Choroid plexus epithelial cell (primary cell): ENCODE data around the gene SREBF1.
A peak's percentile ranks its signal among the peaks of the same experiment; 100 is the strongest.

Source experiments
- DNase-seq: peaks from one replicate; pipeline ENCODE4 v3.0.0-alpha.2; 2010; ENCODE audit warnings: low read depth
- H3K4me3 ChIP-seq: 2 replicates; pipeline ENCODE4 v1.5.1; 2011; ENCODE audit warnings: low read depth, mild to moderate bottlenecking, control low read depth, low read length, moderate library complexity
- TF ChIP-seq, protein P1 (sequence below): conservative IDR thresholded peaks from 2 replicates; pipeline ENCODE4 v1.5.1; 2011; ENCODE audit warnings: low read depth, mild to moderate bottlenecking, control low read depth, inconsistent platforms, low read length, moderate library complexity

SREBF1 gene

DNA sequence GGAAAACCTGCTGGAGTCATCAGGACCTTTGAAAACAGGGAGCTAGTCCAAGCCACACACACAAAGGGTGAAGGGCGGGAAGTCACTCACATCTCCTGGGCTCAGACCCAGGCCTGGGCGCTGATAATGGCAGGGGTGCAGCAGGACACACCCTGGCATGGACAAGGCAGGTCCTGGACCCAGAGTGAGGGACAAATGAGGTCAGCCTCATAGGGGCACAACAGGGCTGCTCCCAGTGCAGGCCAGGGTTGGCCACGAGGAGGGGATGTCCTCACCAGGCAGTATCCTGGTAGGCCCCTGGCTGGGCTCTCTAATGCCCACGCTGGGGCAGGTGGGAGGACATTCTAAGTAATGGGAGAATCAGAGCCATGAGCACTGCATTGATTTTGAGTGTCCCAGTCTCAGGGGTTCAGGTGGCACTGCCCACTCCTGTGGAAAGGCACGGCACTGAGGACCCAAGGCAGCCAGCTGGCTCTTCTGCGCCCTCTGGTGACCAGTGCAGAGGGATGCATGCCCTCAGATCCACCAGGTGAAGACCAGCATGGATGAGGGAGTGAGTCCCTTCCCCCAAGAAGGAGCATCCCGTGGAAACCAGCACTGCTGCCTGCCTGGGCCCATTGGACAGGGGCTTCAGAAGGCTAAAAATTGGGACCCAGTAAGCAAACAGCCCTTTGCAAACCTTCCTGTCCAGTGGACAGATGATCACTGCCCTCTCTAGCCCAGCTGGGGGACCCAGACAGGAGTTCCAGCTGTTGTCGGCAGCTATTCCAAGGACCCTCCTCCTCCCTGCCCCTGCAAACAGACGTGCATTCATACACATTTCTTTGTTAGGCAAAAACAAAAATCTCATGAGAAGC, 23.4 kb upstream of the SREBF1 start:
- DNase-seq = peak; percentile 67
- TF ChIP-seq, protein P1, sequence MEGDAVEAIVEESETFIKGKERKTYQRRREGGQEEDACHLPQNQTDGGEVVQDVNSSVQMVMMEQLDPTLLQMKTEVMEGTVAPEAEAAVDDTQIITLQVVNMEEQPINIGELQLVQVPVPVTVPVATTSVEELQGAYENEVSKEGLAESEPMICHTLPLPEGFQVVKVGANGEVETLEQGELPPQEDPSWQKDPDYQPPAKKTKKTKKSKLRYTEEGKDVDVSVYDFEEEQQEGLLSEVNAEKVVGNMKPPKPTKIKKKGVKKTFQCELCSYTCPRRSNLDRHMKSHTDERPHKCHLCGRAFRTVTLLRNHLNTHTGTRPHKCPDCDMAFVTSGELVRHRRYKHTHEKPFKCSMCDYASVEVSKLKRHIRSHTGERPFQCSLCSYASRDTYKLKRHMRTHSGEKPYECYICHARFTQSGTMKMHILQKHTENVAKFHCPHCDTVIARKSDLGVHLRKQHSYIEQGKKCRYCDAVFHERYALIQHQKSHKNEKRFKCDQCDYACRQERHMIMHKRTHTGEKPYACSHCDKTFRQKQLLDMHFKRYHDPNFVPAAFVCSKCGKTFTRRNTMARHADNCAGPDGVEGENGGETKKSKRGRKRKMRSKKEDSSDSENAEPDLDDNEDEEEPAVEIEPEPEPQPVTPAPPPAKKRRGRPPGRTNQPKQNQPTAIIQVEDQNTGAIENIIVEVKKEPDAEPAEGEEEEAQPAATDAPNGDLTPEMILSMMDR = peak; percentile 98
- no peak overlapping the region for H3K4me3 ChIP-seq

DNA sequence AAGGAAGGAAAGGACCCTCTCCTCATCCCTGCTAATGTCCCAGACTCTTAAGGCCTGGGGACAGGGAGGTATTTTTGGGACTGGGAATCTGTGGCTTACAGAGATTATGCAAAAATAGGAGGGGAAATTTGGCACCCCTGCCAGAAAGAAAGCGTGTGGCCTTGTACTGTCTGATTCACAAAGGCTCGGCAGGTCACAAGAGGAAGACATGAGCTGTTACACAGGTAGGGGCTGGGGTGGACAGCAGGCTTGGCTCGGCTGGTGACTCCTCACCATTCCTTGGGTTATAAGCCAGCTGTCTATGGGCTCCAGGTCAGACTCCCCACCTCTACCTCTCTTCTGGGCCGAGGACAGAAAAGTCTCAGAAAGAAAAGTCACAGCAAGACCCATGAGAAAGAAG, 20.7 kb upstream of the SREBF1 start:
- no peak for DNase-seq
- no peak overlapping the region for H3K4me3 ChIP-seq
- TF ChIP-seq, protein P1 = no peak

DNA sequence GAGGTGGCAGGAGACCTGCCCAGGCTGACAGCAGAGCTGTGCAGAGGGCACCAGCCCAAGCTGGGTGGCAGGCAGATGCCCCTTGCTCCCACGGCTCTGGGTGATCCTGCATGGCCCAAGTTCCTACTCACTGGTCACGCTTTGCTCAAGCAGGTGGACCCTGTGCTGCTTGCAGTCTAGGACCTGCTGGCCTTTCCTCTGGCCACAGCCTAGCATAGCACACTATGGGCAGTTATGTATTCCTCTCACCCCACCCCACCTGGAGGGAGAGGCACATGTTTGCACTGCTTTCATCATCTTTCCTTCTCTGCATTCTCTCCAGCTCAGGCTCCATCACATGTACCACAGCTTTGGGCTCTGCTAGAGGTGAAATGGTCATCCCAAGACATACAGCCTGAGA, 19.6 kb upstream of the SREBF1 start:
- peak; percentile 27 for DNase-seq
- H3K4me3 ChIP-seq = no peak overlapping the region
- TF ChIP-seq, protein P1 = no peak

DNA sequence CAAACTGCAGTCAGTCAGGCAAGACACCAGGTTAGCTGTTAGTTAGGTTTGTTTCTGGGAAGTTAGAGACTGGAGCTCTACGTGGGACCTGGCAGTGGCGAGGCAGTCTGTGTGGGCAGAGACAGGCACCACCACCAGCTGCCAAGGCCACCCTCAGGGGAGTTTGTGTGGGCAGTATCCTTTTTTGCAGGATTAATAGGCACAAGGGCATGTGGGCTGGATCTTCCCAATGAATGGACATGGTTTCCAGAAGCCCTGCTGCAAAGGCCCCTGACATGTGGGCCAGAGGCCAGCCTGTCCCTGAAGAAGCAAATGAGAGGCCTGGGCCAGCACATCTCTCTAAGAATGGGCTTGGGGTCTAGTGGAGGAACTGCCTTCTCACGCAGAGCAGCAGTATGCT, 19.2 kb upstream of the SREBF1 start:
- DNase-seq = no peak
- H3K4me3 ChIP-seq = no peak overlapping the region
- TF ChIP-seq, protein P1 = no peak

DNA sequence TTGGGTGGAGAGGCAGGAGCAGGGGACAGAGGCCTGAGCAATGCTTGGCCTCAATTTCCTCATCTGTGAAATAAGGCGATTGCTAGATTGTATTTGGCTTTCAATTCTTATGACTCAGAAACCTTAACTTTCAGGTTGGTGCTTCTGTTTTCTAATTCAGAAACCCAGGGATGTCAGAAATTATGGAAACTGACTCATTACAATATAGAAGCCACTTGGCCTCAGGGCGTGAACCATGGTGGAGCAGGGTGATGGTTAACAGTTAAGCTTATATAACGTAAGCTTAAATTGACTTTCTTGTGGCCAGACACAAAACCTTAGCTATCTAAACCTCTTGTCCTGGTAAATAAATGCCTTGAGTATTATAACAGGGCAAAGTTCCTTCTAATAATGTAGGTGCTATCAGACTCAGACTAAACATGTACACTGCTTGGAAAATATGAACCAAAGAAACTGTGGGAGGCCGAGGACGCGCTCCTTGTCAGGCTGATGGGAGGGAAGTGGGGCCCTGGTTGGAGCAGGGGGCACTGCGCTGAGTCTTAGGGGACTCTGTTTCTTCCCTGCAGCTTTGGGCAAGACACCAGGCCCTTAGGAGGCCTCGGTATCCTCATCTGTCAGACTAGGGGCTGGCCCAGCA, 17.1 kb upstream of the SREBF1 start:
- TF ChIP-seq, protein P1 = no peak
- no peak for DNase-seq

DNA sequence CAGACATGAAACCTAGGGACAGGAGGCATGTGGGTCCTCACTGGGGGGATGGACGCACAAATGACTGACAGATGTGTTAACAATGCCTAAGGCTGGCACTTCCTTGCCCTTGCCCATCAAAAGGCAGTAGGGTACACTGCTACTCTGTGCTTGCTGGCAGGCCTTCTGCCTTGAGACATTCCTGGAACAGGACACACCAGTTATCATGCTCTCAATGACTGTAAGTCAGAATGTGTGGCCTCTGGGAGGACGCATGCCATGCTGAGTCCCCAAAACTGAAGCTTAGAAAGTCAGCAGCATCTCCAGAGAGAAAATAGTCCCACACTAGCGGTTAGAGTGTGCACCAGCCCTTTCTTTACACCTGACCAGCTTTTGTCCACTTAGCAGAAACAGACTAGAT, 16.1 kb upstream of the SREBF1 start:
- H3K4me3 ChIP-seq = no peak overlapping the region
- TF ChIP-seq, protein P1 = no peak
- no peak for DNase-seq

More for the DNA sequence above, 17.1 kb upstream of the SREBF1 start:
- no peak overlapping the region for H3K4me3 ChIP-seq
